WTC11 (cell line): ENCODE data around the gene KCNB1. TPM values are rescaled to one million over a fixed set of nuclear protein-coding genes. Genes with fewer than 3 reads are reported as not detected.

ENCODE experiments used
- ATAC-seq: fragments of 200-7000 bp; cut with Tn5 transposase; 2 replicates; pipeline ENCODE4 v1.10.0; 2021; ENCODE audit warnings: mild to moderate bottlenecking, moderate library complexity
- CTCF ChIA-PET: fragments of 300-600 bp; sonication (Branson Sonifier 250); formaldehyde crosslinking; loops from one replicate; lab custom pipeline; 2021; ENCODE audit warnings: antibody characterized with exemption; lab: Charles Lee
- POLR2A ChIA-PET: fragments of 350-600 bp; sonication (Branson Sonifier 250); formaldehyde crosslinking; loops from one replicate; lab custom pipeline; 2021; ENCODE audit warnings: antibody characterized with exemption; lab: Charles Lee
- DNase-seq: peaks from one replicate; pipeline ENCODE4 v3.0.0; 2021; ENCODE audit warnings: low spot score
- H3K27ac Mint-ChIP-seq: 2 replicates; pipeline ENCODE4 v1.8.0; 2021; ENCODE audit warnings: mixed read lengths
- H3K27me3 Mint-ChIP-seq: 2 replicates; pipeline ENCODE4 v1.8.0; 2021; ENCODE audit warnings: low read depth, mild to moderate bottlenecking, moderate library complexity, mixed read lengths
- H3K36me3 Mint-ChIP-seq: 2 replicates; pipeline ENCODE4 v1.8.0; 2021; ENCODE audit warnings: mixed read lengths
- H3K4me1 Mint-ChIP-seq: 2 replicates; pipeline ENCODE4 v1.8.0; 2022; ENCODE audit warnings: mixed read lengths
- H3K4me3 Mint-ChIP-seq: 2 replicates; pipeline ENCODE4 v1.8.0; 2021; ENCODE audit warnings: mild to moderate bottlenecking, moderate library complexity, mixed read lengths
- H3K9me3 Mint-ChIP-seq: 2 replicates; pipeline ENCODE4 v1.8.0; 2021; ENCODE audit warnings: mixed read lengths
- AFF4 ChIP-seq: sonication (generic); formaldehyde crosslinking; IDR thresholded peaks from 2 replicates; pipeline ENCODE4 v1.8.1; 2023; ENCODE audit warnings: mild to moderate bottlenecking, missing genetic modification reagents, borderline replicate concordance
- CREM ChIP-seq: sonication (generic); formaldehyde crosslinking; IDR thresholded peaks from 2 replicates; pipeline ENCODE4 v1.8.1; 2022; ENCODE audit warnings: mild to moderate bottlenecking, missing genetic modification reagents, moderate library complexity
- EMX1 ChIP-seq: fragments of 250-450 bp; sonication (Bioruptor Pico); IDR thresholded peaks from 2 replicates; pipeline ENCODE4 v1.8.0; 2021; ENCODE audit warnings: mild to moderate bottlenecking
- HMGA2 ChIP-seq: fragments of 250-450 bp; sonication (Bioruptor Pico); IDR thresholded peaks from 2 replicates; pipeline ENCODE4 v1.4.0; 2021; ENCODE audit warnings: mild to moderate bottlenecking, moderate library complexity
- JUN ChIP-seq: sonication (generic); formaldehyde crosslinking; IDR thresholded peaks from 2 replicates; pipeline ENCODE4 v1.8.0; 2023; ENCODE audit warnings: mild to moderate bottlenecking, missing genetic modification reagents
- NR3C1 ChIP-seq: sonication (generic); formaldehyde crosslinking; conservative IDR thresholded peaks from 2 replicates; pipeline ENCODE4 v1.8.1; 2023; ENCODE audit warnings: low read depth, mild to moderate bottlenecking, missing genetic modification reagents
- PRDM15 ChIP-seq: sonication (generic); formaldehyde crosslinking; IDR thresholded peaks from 2 replicates; pipeline ENCODE4 v1.8.0; 2022; ENCODE audit warnings: missing genetic modification reagents
- SMAD3 ChIP-seq: sonication (generic); formaldehyde crosslinking; IDR thresholded peaks from 2 replicates; pipeline ENCODE4 v1.8.0; 2022; ENCODE audit warnings: missing genetic modification reagents, mild to moderate bottlenecking, borderline replicate concordance
- SP1 ChIP-seq: sonication (generic); formaldehyde crosslinking; conservative IDR thresholded peaks from 2 replicates; pipeline ENCODE4 v1.8.1; 2022; ENCODE audit warnings: missing genetic modification reagents
- STAT6 ChIP-seq: sonication (generic); formaldehyde crosslinking; conservative IDR thresholded peaks from 2 replicates; pipeline ENCODE4 v1.8.1; 2023; ENCODE audit warnings: mild to moderate bottlenecking, low read depth, missing genetic modification reagents, moderate library complexity
- TEAD1 ChIP-seq: sonication (generic); formaldehyde crosslinking; IDR thresholded peaks from 2 replicates; pipeline ENCODE4 v1.8.0; 2022; ENCODE audit warnings: mild to moderate bottlenecking, missing genetic modification reagents
- TEAD4 ChIP-seq: sonication (generic); formaldehyde crosslinking; IDR thresholded peaks from 2 replicates; pipeline ENCODE4 v1.8.0; 2022; ENCODE audit warnings: mild to moderate bottlenecking, missing genetic modification reagents
- ZBTB21 ChIP-seq: sonication (generic); formaldehyde crosslinking; IDR thresholded peaks from 2 replicates; pipeline ENCODE4 v1.8.1; 2023; ENCODE audit warnings: mild to moderate bottlenecking, missing genetic modification reagents, borderline replicate concordance
- ZNF138 ChIP-seq: sonication (generic); formaldehyde crosslinking; conservative IDR thresholded peaks from 2 replicates; pipeline ENCODE4 v1.8.1; 2022; ENCODE audit warnings: mild to moderate bottlenecking, moderate library complexity, missing genetic modification reagents
- ZNF281 ChIP-seq: sonication (generic); formaldehyde crosslinking; IDR thresholded peaks from 2 replicates; pipeline ENCODE4 v1.8.0; 2023; ENCODE audit warnings: mild to moderate bottlenecking, missing genetic modification reagents
- ZNF317 ChIP-seq: sonication (generic); formaldehyde crosslinking; IDR thresholded peaks from 2 replicates; pipeline ENCODE4 v1.8.1; 2023; ENCODE audit warnings: low read depth, mild to moderate bottlenecking, moderate library complexity, missing genetic modification reagents, borderline replicate concordance
- ZNF396 ChIP-seq: fragments of 250-450 bp; sonication (Bioruptor Pico); IDR thresholded peaks from 2 replicates; pipeline ENCODE4 v1.8.0; 2021; ENCODE audit warnings: mild to moderate bottlenecking, moderate library complexity, borderline replicate concordance
- ZSCAN18 ChIP-seq: fragments of 250-450 bp; sonication (Bioruptor Pico); IDR thresholded peaks from 2 replicates; pipeline ENCODE4 v2.1.2; 2022; ENCODE audit warnings: mild to moderate bottlenecking, moderate library complexity
- total RNA-seq: library from RNA; stranded (reverse); gene quantifications from 3 replicates; pipeline ENCODE4 v1.2.3, GENCODE V29; 2021

The KCNB1 gene
- total RNA-seq, 1 experiment from 2014 or later, result 1.1 TPM

- no peak for TF ChIP-seq STAT6 (CRISPR knock-in tag)
- TF ChIP-seq HMGA2, result no peak
Measured at GRCh38 chr20:49518576-49518975, 36.1 kb upstream of the KCNB1 start (continued).

GRCh38 chr20:49517805-49518100 lies 35.3 kb upstream of the KCNB1 start:
- no peak for DNase-seq
- no peak for TF ChIP-seq ZNF396
- TF ChIP-seq EMX1 (CRISPR knock-in tag), result no peak
- TF ChIP-seq NR3C1 (CRISPR knock-in tag), result no peak
- TF ChIP-seq ZNF317 (CRISPR knock-in tag), result no peak
- no peak for TF ChIP-seq TEAD4 (CRISPR knock-in tag)
- TF ChIP-seq TEAD1, result no peak
- no peak for TF ChIP-seq ZNF281 (CRISPR knock-in tag)
- no peak for TF ChIP-seq PRDM15
- TF ChIP-seq ZNF138 (CRISPR knock-in tag), result no peak
- no peak for TF ChIP-seq AFF4 (CRISPR knock-in tag)
- no peak for TF ChIP-seq SP1 (CRISPR knock-in tag)
- no peak for TF ChIP-seq STAT6 (CRISPR knock-in tag)
- TF ChIP-seq JUN, result no peak
- TF ChIP-seq SMAD3 (CRISPR knock-in tag), result no peak
- TF ChIP-seq ZSCAN18 (CRISPR knock-in tag), result no peak
- TF ChIP-seq CREM, result no peak
- TF ChIP-seq ZBTB21 (CRISPR knock-in tag), result no peak
- peaks cover 10% of the 10 kb centered on the region for H3K4me1 Mint-ChIP-seq
- ChIA-PET CTCF (interaction anchor here (1.1 kb wide), 1 partner anchor 91 kb away, joined by 3 read pairs; no protein-coding TSS in a partner anchor), POLR2A (interaction anchor here (0.5 kb wide), 1 partner anchor 1922 kb away, joined by 5 read pairs; no protein-coding TSS in a partner anchor)
- peaks cover 13% of the 10 kb centered on the region; the same call in 1 of the 2 replicates for H3K36me3 Mint-ChIP-seq
- no peak for ATAC-seq
- H3K27me3 Mint-ChIP-seq, result no peaks in the 10 kb centered on the region
- no peaks in the 10 kb centered on the region for H3K9me3 Mint-ChIP-seq
- H3K27ac Mint-ChIP-seq, result no peak overlapping the region
- H3K4me3 Mint-ChIP-seq, result no peak overlapping the region
